Testis (tissue), 3 donors: ENCODE measurements around the gene VPS54. TPM values are rescaled to one million over a fixed set of nuclear protein-coding genes. Genes with fewer than 3 reads are reported as not detected.

Experiments used
- DNase-seq: peaks from one replicate; pipeline ENCODE4 v3.0.0-alpha.2; 2019
- H3K27ac ChIP-seq, 2 donors: fragments of 200-600 bp; sonication (generic); one replicate each; pipeline ENCODE4 v1.5.1; 2019
- H3K27me3 ChIP-seq: fragments of 200-600 bp; sonication (generic); one replicate; pipeline ENCODE4 v1.5.1; 2019
- H3K36me3 ChIP-seq: fragments of 200-600 bp; sonication (generic); one replicate; pipeline ENCODE4 v1.5.1; 2017; ENCODE audit warnings: low read depth; ENCODE audit errors: missing control alignments
- H3K4me1 ChIP-seq: fragments of 200-600 bp; sonication (generic); one replicate; pipeline ENCODE4 v1.5.1; 2019
- H3K4me3 ChIP-seq, 2 donors: fragments of 200-600 bp; sonication (generic); one replicate each; pipeline ENCODE4 v1.5.1; 2017 to 2019
- H3K9me3 ChIP-seq: fragments of 200-600 bp; sonication (generic); one replicate; pipeline ENCODE4 v1.5.1; 2017
- CTCF ChIP-seq, 3 experiments: fragments of 450-650 bp in 2 of 3; fragments of 200-600 bp in 1 of 3; sonication (generic) in 1 of 3; IDR thresholded peaks; one replicate each; pipeline ENCODE4 v1.5.1; 2016 to 2019; ENCODE audit warnings: antibody characterized with exemption in 3 of 3, mild to moderate bottlenecking in 2 of 3, moderate library complexity in 1 of 3
- POLR2A ChIP-seq: fragments of 450-650 bp; IDR thresholded peaks from one replicate; pipeline ENCODE4 v1.6.1; 2017; ENCODE audit warnings: antibody characterized with exemption, mild to moderate bottlenecking, moderate library complexity
- WGBS, 2 donors: methylation state at CpG; one replicate each; pipeline ENCODE4 v1.1.5; 2018; 5-methylcytosine and 5-hydroxymethylcytosine counted together
- intact Hi-C: fragments of 100-400 bp; cut with DNase I; formaldehyde crosslinking; loops from one replicate; pipeline ENCODE4 v1.15.1; 2023; ENCODE audit warnings: low total_unique reads
- polyA plus RNA-seq: library from polyadenylated mRNA; stranded (reverse); fragments of 350-450 nt; fragmentation: Illumina TruSeq; extraction: RNeasy Lipid Tissue Mini Kit (QIAGEN cat#74804); gene quantifications from one replicate; pipeline ENCODE4 v1.2.3, GENCODE V29; 2014; ENCODE audit warnings: low read depth, low replicate concordance; ENCODE audit not compliant: insufficient read depth
- total RNA-seq, 2 donors: library from RNA; depleted of rRNA; stranded (reverse); fragments of >200 nt; gene quantifications; one replicate each; pipeline ENCODE4 v1.2.3, GENCODE V29; 2016

The VPS54 gene
- total and polyA plus RNA-seq, 3 donors from 2014 or later, result 26.5 to 28.5 (median 27.4) TPM

DNA sequence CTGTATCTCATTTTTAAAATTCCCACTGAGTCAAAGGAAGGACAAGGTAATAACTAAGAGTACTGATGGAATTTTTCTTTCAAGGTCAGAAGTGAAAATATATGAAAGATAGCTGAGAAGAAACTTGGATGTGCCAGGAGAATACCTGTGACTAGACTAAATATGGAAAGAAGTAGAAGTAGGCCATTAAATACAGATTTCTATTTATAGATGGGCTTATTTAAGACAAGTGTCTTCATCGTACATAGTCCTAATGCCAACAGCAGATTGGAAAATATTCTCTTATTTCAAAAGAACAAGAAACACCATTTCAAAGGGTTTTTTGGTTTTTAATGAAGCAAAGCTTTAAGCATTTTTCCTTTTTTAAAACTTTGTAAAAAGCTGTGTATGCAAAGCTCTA, 155.5 kb downstream of the VPS54 start:
- no peak for DNase-seq
- no peak overlapping the region for H3K4me3 ChIP-seq
- no peak overlapping the region for H3K27ac ChIP-seq
- TF ChIP-seq POLR2A (no peak), CTCF (IDR thresholded peaks at IDR 0.05) (no peak)
- no peaks in the 10 kb centered on the region for H3K36me3 ChIP-seq
- intact Hi-C loops, result no loop called here
- H3K27me3 ChIP-seq, result no peaks in the 10 kb centered on the region
- 58% methylated on average over 1 of the region's 1 CpG for WGBS, 2 donors
- no peaks in the 10 kb centered on the region for H3K9me3 ChIP-seq
- H3K4me1 ChIP-seq, result no peaks in the 10 kb centered on the region

GRCh38 chr2:63862806-63863205, 156.4 kb downstream of the VPS54 start:
- TF ChIP-seq CTCF (IDR thresholded peaks at IDR 0.05) (no peak), POLR2A (no peak)
- Histone ChIP-seq H3K4me3 (no peak overlapping the region), H3K4me1 (no peaks in the 10 kb centered on the region), H3K36me3 (no peaks in the 10 kb centered on the region), H3K9me3 (no peaks in the 10 kb centered on the region), H3K27ac (no peak overlapping the region), H3K27me3 (no peaks in the 10 kb centered on the region)
- DNase-seq, result no peak
- intact Hi-C loops, result no loop called here
- 86 to 91% methylated on average over 1 of the region's 1 CpG for whole genome bisulfite sequencing, 2 donors

- intact Hi-C loops, result no loop called here
- DNase-seq, result peak; percentile 67
Measured at GRCh38 chr2:63861220-63861822, 157.9 kb downstream of the VPS54 start.

DNA sequence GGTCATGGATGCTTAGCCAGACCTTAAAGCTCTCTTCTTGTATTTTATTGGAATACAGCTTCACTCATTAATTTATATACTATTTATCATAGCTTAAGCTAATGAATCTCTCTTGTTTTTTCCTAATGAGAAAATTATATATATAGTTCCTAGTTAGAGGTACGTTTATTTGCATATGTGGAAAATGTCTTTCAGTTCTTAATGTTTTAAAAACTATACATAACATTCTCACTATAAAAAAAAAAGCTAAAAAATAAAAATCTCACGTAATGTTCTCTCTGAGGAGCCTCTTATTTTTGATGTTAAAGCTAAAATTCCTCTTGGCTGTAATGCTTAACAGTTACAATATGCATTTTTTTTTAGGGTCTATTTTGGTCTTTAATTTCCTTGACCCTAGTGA, 160.9 kb downstream of the VPS54 start:
- WGBS, 2 donors, result 95 to 96% methylated on average over 2 of the region's 2 CpGs
- no peak for TF ChIP-seq POLR2A
- no peak for TF ChIP-seq CTCF (IDR thresholded peaks at IDR 0.05)
- intact Hi-C loops, result no loop called here
- Histone ChIP-seq H3K36me3 (no peaks in the 10 kb centered on the region), H3K27ac (no peak overlapping the region), H3K4me1 (peaks cover 5% of the 10 kb centered on the region), H3K4me3 (no peak overlapping the region), H3K27me3 (no peaks in the 10 kb centered on the region), H3K9me3 (no peaks in the 10 kb centered on the region)
- DNase-seq, result no peak

More at GRCh38 chr2:63861220-63861822, 157.9 kb downstream of the VPS54 start:
- TF ChIP-seq CTCF (IDR thresholded peaks at IDR 0.05) (peak in 2 of 3 experiments; percentile 50 to 58), POLR2A (no peak)
- Histone ChIP-seq H3K27ac (no peak overlapping the region), H3K4me1 (no peaks in the 10 kb centered on the region), H3K9me3 (no peaks in the 10 kb centered on the region), H3K27me3 (no peaks in the 10 kb centered on the region), H3K36me3 (no peaks in the 10 kb centered on the region), H3K4me3 (no peak overlapping the region)
- WGBS, 2 donors, result 53 to 57% methylated on average over 6 of the region's 6 CpGs

DNA sequence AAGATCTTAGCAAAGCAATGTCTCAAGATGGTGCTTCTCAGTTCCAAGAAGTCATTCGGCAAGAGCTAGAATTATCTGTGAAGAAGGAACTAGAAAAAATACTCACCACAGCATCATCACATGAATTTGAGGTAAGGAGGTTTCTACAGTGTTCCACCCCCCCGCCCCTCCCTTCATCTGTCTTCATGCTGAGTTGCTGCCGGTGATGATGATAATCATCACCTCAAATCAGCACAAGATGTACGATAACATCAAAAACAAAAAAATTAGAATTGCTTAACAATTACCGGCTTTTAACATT, 163.0 kb downstream of the VPS54 start:
- Histone ChIP-seq H3K9me3 (no peaks in the 10 kb centered on the region), H3K36me3 (no peaks in the 10 kb centered on the region), H3K4me3 (no peak overlapping the region), H3K27me3 (no peaks in the 10 kb centered on the region), H3K27ac (no peak overlapping the region), H3K4me1 (peaks cover 5% of the 10 kb centered on the region)
- TF ChIP-seq CTCF (IDR thresholded peaks at IDR 0.05) (no peak), POLR2A (no peak)
- intact Hi-C loops, result no loop called here
- DNase-seq, result no peak
- 82 to 83% methylated on average over 5 of the region's 5 CpGs for WGBS, 2 donors
